HepG2 (cell line): Measurements from ENCODE around the gene POLR3K. TPM values are rescaled to one million over a fixed set of nuclear protein-coding genes. Genes with fewer than 3 reads are reported as not detected.
A peak's percentile ranks its signal among the peaks of the same experiment; 100 is the strongest.

Experiments used
- ADNP ChIP-seq: sonication (generic); formaldehyde crosslinking; IDR thresholded peaks from 2 replicates; pipeline ENCODE4 v1.4.0; 2020; ENCODE audit warnings: missing genetic modification reagents
- GABPB1 ChIP-seq: IDR thresholded peaks from 2 replicates; pipeline ENCODE4 v1.6.1; 2016; ENCODE audit warnings: mild to moderate bottlenecking, missing genetic modification reagents, moderate library complexity, missing compliant biosample characterization
- IRF2 ChIP-seq: IDR thresholded peaks from 2 replicates; pipeline ENCODE4 v1.6.1; 2018; ENCODE audit warnings: missing genetic modification reagents, missing compliant biosample characterization
- KMT2A ChIP-seq: sonication (generic); formaldehyde crosslinking; IDR thresholded peaks from 2 replicates; pipeline ENCODE4 v1.4.0; 2020; ENCODE audit warnings: missing genetic modification reagents
- MEF2D ChIP-seq: sonication (generic); formaldehyde crosslinking; IDR thresholded peaks from 2 replicates; pipeline ENCODE4 v1.5.1; 2020; ENCODE audit warnings: mild to moderate bottlenecking, missing genetic modification reagents
- SIN3B ChIP-seq: fragments of 150-350 bp; IDR thresholded peaks from 2 replicates; pipeline ENCODE4 v1.6.1; 2014; ENCODE audit warnings: low read length
- SP4 ChIP-seq: sonication (generic); formaldehyde crosslinking; IDR thresholded peaks from 2 replicates; pipeline ENCODE4 v1.8.1; 2023; ENCODE audit warnings: mild to moderate bottlenecking, missing genetic modification reagents
- ZNF225 ChIP-seq: sonication (generic); formaldehyde crosslinking; IDR thresholded peaks from 2 replicates; pipeline ENCODE4 v1.4.0; 2020; ENCODE audit warnings: mild to moderate bottlenecking, missing genetic modification reagents
- ZNF607 ChIP-seq: sonication (generic); formaldehyde crosslinking; IDR thresholded peaks from 2 replicates; pipeline ENCODE4 v1.5.1; 2020; ENCODE audit warnings: missing genetic modification reagents, mild to moderate bottlenecking, borderline replicate concordance
- ZNF614 ChIP-seq: IDR thresholded peaks from 2 replicates; pipeline ENCODE4 v1.6.1; 2018; ENCODE audit warnings: missing biosample characterization, missing genetic modification reagents, inconsistent platforms, borderline replicate concordance
- ZNF687 ChIP-seq: sonication (generic); formaldehyde crosslinking; IDR thresholded peaks from 2 replicates; pipeline ENCODE4 v1.5.1; 2020; ENCODE audit warnings: mild to moderate bottlenecking, missing genetic modification reagents, moderate library complexity
- polyA plus RNA-seq, 8 experiments: library from polyadenylated mRNA; depleted of rRNA in 3 of 8; stranded (reverse) in 7 of 8; unstranded in 1 of 8; fragments of >200 nt; fragmentation: Illumina TruSeq in 4 of 8; extraction: Trizol in 4 of 8; gene quantifications; 2 replicates each; pipeline versions ENCODE4 v1.2.1 to v1.2.3, GENCODE V29; 2011 to 2016; ENCODE audit warnings: low read depth in 4 of 8, missing spikeins in 1 of 8, mixed read lengths in 1 of 8; ENCODE audit not compliant: insufficient read depth in 1 of 8
- total RNA-seq, 5 experiments: library from RNA; depleted of rRNA; stranded (reverse); fragments of >200 nt; fragmentation: Illumina TruSeq; extraction: Trizol; gene quantifications; 2 replicates each; pipeline ENCODE4 v1.2.3, GENCODE V29; 2016; ENCODE audit warnings: low read depth in 1 of 5
- TF ChIP-seq, protein P1 (sequence below): sonication (generic); formaldehyde crosslinking; IDR thresholded peaks from 2 replicates; pipeline ENCODE4 v1.5.0; 2020; ENCODE audit warnings: mild to moderate bottlenecking, missing genetic modification reagents, borderline replicate concordance
- TF ChIP-seq, protein P2 (sequence below): sonication (generic); formaldehyde crosslinking; IDR thresholded peaks from 2 replicates; pipeline ENCODE4 v1.5.0; 2020; ENCODE audit warnings: missing genetic modification reagents, mild to moderate bottlenecking, borderline replicate concordance
- TF ChIP-seq, protein P3 (sequence below): sonication (generic); formaldehyde crosslinking; IDR thresholded peaks from 2 replicates; pipeline ENCODE4 v1.4.0; 2020; ENCODE audit warnings: mild to moderate bottlenecking, missing genetic modification reagents
- TF ChIP-seq, protein P4 (sequence below): sonication (generic); formaldehyde crosslinking; conservative IDR thresholded peaks from 2 replicates; pipeline ENCODE4 v1.8.0; 2022; ENCODE audit warnings: low read depth, missing genetic modification reagents
- TF ChIP-seq, protein P5 (sequence below): sonication (generic); formaldehyde crosslinking; IDR thresholded peaks from 2 replicates; pipeline ENCODE4 v1.4.0; 2020; ENCODE audit warnings: mild to moderate bottlenecking, low read depth, missing genetic modification reagents

The POLR3K gene
- total and polyA plus RNA-seq, 2 of the 13 experiments (the other 11 are each of a cell fraction or from before 2014, with no cell fraction given) = 14.8 to 18.8 TPM

DNA sequence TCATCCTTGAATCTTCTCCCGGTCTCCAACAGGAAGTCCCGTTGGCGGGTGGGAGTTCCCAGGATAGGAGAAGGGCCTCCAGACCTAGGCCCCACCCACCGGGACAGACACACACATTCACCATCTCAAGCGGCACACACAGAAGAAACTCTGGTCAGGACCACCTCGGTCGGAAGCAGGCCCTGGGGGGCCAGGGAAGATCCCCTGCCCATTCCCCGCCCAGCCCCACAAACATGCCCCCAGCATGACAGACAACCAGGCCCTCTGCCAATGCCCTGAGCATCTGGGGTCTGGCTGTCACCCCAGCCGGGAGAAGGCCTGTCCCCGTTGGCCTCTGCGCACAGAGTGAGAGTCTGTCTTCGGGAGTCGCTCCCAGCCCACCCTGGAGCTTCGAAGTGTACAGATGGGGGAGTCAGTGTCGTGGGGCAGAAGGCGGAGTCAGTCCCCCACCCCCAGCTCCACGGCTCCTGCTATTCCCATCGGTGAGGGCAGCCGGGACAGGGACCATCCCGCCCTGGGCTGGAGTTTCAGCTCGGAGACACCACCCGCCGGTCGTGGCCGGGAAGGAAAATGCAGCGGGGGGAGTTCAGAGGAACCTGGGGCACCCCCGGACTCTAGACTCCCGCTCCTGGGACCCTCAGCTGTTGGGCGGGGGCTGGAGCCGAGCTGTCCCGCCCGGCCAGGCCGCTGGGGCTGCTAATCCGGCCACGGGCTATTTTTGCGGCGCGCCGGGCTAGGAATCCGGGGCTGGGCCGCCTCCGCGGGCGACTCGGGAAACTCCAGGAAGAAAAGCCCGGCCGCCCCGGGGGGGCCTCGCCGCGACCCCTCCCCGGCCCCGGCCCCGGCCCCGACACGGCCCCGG is 18.4 kb upstream of the POLR3K start (continued):
- TF ChIP-seq, protein P1, sequence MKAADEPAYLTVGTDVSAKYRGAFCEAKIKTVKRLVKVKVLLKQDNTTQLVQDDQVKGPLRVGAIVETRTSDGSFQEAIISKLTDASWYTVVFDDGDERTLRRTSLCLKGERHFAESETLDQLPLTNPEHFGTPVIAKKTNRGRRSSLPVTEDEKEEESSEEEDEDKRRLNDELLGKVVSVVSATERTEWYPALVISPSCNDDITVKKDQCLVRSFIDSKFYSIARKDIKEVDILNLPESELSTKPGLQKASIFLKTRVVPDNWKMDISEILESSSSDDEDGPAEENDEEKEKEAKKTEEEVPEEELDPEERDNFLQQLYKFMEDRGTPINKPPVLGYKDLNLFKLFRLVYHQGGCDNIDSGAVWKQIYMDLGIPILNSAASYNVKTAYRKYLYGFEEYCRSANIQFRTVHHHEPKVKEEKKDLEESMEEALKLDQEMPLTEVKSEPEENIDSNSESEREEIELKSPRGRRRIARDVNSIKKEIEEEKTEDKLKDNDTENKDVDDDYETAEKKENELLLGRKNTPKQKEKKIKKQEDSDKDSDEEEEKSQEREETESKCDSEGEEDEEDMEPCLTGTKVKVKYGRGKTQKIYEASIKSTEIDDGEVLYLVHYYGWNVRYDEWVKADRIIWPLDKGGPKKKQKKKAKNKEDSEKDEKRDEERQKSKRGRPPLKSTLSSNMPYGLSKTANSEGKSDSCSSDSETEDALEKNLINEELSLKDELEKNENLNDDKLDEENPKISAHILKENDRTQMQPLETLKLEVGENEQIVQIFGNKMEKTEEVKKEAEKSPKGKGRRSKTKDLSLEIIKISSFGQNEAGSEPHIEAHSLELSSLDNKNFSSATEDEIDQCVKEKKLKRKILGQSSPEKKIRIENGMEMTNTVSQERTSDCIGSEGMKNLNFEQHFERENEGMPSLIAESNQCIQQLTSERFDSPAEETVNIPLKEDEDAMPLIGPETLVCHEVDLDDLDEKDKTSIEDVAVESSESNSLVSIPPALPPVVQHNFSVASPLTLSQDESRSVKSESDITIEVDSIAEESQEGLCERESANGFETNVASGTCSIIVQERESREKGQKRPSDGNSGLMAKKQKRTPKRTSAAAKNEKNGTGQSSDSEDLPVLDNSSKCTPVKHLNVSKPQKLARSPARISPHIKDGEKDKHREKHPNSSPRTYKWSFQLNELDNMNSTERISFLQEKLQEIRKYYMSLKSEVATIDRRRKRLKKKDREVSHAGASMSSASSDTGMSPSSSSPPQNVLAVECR (CRISPR knock-in tag) = peak; percentile 42; the same call in 1 of the 2 replicates
- TF ChIP-seq SP4 = peak; percentile 55
- peak; percentile 62 for TF ChIP-seq ZNF687
- TF ChIP-seq, protein P2, sequence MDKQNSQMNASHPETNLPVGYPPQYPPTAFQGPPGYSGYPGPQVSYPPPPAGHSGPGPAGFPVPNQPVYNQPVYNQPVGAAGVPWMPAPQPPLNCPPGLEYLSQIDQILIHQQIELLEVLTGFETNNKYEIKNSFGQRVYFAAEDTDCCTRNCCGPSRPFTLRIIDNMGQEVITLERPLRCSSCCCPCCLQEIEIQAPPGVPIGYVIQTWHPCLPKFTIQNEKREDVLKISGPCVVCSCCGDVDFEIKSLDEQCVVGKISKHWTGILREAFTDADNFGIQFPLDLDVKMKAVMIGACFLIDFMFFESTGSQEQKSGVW = no peak
- 0 out of 2 replicates have a peak, but pooled peaks have one; percentile 22 for TF ChIP-seq ZNF614 (CRISPR knock-in tag)
- TF ChIP-seq, protein P3, sequence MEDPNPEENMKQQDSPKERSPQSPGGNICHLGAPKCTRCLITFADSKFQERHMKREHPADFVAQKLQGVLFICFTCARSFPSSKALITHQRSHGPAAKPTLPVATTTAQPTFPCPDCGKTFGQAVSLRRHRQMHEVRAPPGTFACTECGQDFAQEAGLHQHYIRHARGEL (CRISPR knock-in tag) = 0 out of 2 replicates have a peak, but pooled peaks have one; percentile 46
- no peak for TF ChIP-seq MEF2D (CRISPR knock-in tag)
- no peak for TF ChIP-seq ZNF607 (CRISPR knock-in tag)
- TF ChIP-seq ZNF225 (CRISPR knock-in tag) = no peak
- no peak for TF ChIP-seq ADNP (CRISPR knock-in tag)
- TF ChIP-seq IRF2 = no peak
- TF ChIP-seq, protein P4, sequence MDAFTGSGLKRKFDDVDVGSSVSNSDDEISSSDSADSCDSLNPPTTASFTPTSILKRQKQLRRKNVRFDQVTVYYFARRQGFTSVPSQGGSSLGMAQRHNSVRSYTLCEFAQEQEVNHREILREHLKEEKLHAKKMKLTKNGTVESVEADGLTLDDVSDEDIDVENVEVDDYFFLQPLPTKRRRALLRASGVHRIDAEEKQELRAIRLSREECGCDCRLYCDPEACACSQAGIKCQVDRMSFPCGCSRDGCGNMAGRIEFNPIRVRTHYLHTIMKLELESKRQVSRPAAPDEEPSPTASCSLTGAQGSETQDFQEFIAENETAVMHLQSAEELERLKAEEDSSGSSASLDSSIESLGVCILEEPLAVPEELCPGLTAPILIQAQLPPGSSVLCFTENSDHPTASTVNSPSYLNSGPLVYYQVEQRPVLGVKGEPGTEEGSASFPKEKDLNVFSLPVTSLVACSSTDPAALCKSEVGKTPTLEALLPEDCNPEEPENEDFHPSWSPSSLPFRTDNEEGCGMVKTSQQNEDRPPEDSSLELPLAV (CRISPR knock-in tag) = no peak
- TF ChIP-seq GABPB1 (CRISPR knock-in tag) = peak; percentile 50
- no peak for TF ChIP-seq KMT2A (CRISPR knock-in tag)
- TF ChIP-seq SIN3B = no peak
- TF ChIP-seq, protein P5, sequence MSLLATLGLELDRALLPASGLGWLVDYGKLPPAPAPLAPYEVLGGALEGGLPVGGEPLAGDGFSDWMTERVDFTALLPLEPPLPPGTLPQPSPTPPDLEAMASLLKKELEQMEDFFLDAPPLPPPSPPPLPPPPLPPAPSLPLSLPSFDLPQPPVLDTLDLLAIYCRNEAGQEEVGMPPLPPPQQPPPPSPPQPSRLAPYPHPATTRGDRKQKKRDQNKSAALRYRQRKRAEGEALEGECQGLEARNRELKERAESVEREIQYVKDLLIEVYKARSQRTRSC (CRISPR knock-in tag) = no peak
